Measurements from ENCODE around the gene HSPB7. TPM values are rescaled to one million over a fixed set of nuclear protein-coding genes. Genes with fewer than 3 reads are reported as not detected.
"Not testable (repeated sequence)": the region's sequence is repeated elsewhere in the genome, so short reads cannot be mapped to it uniquely, and the experiment has no call there.

The HSPB7 gene
- polyA plus RNA-seq (ENCODE audit: insufficient read length in 3 of 3), result 1 to 10 TPM; 3.6 to 7.3 (median 3.6) TPM
- long read RNA-seq, donor 1, result 0 reads
- long read RNA-seq, donor 2, result 0 reads
- long read RNA-seq, donor 3, partial matches to known transcripts, result 0 of 3 reads
- long read RNA-seq, donor 3, other reads (novel, unspliced or antisense), result 0 of 3 reads
- long read RNA-seq, donor 4, result 0 reads
- long read RNA-seq, donor 5, result 0 reads
- long read RNA-seq, donor 6, partial matches to known transcripts, result 0 of 2 reads
- long read RNA-seq, donor 6, other reads (novel, unspliced or antisense), result 0 of 2 reads
- long read RNA-seq, donor 7, partial matches to known transcripts, result 0 of 1 reads
- long read RNA-seq, donor 7, other reads (novel, unspliced or antisense), result 0 of 1 reads
- long read RNA-seq, donor 8, partial matches to known transcripts, result 0 of 1 reads
- long read RNA-seq, donor 8, other reads (novel, unspliced or antisense), result 0 of 1 reads
- long read RNA-seq, donor 9, partial matches to known transcripts, result 0 of 2 reads
- long read RNA-seq, donor 9, other reads (novel, unspliced or antisense), result 0 of 2 reads
- long read RNA-seq, donor 10, partial matches to known transcripts, result 30 of 30 reads
- long read RNA-seq, donor 10, other reads (novel, unspliced or antisense), result 0 of 30 reads
- long read RNA-seq, donor 11, partial matches to known transcripts, result 0 of 2 reads
- long read RNA-seq, donor 11, other reads (novel, unspliced or antisense), result 0 of 2 reads
- long read RNA-seq, donor 12, result 0 reads
- long read RNA-seq, donor 13, partial matches to known transcripts, result 34 of 40 reads
- long read RNA-seq, donor 13, other reads (novel, unspliced or antisense), result 6 of 40 reads
- long read RNA-seq, donor 14, partial matches to known transcripts, result 0 of 6 reads
- long read RNA-seq, donor 14, other reads (novel, unspliced or antisense), result 6 of 6 reads
- long read RNA-seq, donor 15, partial matches to known transcripts, result 0 of 2 reads
- long read RNA-seq, donor 15, other reads (novel, unspliced or antisense), result 0 of 2 reads
- long read RNA-seq, donor 16, partial matches to known transcripts, result 23 of 46 reads
- long read RNA-seq, donor 16, other reads (novel, unspliced or antisense), result 21 of 46 reads

DNA sequence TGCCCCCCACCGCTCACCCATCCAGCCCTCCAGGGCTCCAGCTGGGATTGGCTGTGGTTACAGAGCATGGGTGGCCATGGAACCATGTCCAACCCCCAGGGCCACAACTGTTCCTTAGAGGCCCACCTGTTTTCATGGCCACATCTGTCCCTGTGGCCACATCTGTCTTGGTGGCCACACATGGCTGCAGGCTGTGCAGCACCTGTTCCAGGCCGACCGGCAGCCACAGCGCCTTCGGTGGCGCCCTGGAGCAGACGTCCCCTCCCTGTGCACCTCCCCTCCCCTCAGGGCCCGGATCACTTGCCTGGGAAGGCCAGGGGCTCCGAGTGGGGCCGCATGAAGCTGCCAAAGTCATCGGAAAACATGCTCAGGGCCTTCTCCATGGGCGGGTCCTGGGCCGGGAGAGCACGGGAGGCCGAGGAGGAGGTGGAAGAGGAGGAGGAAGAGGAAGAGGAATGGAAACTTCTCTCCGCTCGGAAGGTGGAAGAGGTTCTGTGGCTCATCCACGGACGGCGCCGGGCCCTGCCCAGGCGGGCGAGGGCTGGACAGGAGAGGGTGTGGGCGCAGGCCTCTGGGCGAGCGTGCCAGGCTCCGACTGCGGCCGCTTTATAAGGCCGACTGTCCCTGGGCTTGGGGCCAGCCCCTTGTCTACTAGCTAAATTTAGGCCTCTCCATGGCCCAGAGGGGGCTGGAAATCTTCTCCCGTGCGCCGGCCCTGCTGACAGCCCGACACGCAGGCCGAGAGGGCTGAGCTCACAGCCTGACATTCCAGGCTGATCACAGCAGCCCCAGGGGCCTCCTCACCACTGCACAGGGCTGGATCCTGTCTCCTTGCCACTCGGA is at the start of gene HSPB7:
Gene HSPB7 (minus strand): TSS at position 583 of the 843 bp plus-strand sequence. CDS start 80 bp downstream, at position 503.
- DNase-seq (ENCODE audit: extremely low read depth in 1 of 11, low read depth in 9 of 11, low spot score in 4 of 11), result peak in 1 of 11 donors; percentile 54

DNA sequence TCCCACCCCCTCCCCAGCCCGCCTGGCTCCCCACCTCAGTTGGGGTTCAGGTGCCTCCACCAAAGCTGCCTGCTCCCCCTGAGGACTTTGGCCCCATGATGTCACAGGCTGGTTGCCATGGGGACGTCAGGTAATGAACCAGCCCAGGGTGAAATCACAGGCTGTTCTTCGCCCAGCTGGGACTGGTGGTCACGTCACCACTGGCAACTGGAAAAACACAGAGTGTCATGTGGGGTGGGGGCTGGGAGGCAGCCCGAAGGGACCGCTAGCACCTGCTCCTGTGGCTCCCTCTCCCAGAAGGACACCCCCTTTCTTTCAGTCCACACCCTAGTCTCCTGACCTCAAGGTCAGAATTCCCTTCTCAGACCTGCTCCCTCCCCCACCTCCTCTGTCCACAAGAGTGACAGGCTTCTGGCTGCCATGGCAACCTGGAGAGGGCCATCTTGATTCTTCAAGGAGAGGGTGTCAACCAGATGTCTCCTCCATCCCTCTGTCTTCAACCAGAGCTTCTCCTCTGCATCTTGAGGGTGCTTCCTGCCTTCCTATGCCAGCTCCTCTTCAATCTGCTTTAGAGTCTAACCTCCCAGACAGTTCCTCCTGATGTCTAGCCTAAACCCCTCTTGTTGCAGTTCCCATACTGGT is 49.4 kb upstream of the HSPB7 start:
- DNase-seq (ENCODE audit: extremely low read depth in 1 of 11, low read depth in 9 of 11, low spot score in 4 of 11), result peak in 8 of 11 donors; percentile 43 to 80 (median 58)

- no peak for DNase-seq (ENCODE audit: extremely low read depth in 1 of 11, low read depth in 9 of 11, low spot score in 4 of 11)
Observed at GRCh38 chr1:16066245-16066644, 48.4 kb upstream of the HSPB7 start.

DNA sequence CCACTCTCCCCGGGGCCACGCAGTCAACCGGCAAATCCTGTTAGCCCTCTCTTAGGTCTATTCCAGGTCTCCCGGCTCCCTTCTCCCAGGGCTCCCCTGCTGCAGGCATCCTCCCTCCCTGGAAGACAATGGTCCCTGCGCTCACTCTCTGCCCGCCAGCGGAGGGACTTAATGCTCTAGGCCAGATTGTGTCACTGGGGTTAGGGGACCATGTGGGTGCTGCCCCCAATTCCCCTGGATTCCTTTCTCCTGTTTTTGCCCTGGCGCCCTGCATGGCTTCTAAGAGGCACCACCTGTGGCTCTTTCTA is 47.4 kb upstream of the HSPB7 start:
- DNase-seq (ENCODE audit: extremely low read depth in 1 of 11, low read depth in 9 of 11, low spot score in 4 of 11), result no peak

DNA sequence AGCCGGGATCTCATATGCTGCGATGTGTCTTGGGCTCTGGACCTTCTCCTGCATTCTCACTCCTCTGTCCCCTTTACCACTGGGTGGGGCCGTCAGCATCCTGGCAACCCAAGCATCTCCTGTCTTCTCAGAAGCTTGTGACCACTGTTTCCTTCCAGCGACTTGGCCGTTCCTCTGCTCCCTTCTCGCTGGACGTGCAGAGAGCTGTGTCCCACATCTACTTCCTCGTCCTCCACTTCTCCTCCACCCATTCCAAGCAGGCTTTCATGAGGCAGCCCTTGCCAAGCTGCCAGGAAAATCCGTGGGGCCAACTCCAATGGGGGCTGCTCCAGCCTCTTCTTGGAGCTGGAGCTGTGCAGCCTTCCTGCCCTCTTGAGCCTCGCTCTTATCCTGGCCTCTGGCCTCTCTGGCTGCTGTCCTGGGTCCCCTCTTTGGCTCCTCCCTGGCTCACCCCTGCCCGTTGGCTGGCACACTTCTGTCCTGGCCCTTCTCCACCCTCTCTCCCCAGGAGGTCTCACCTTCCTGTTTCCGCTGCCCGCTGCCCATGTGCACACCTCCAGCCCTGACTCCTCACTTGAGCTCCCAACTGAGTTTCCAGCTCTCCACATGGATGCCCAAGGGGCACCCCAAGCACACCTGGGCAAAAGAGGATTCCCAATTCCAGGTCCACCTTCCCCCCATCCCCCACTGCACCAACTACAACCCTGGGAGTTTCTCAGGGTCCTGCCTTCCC is 46.9 kb upstream of the HSPB7 start:
- DNase-seq (ENCODE audit: extremely low read depth in 1 of 11, low read depth in 9 of 11, low spot score in 4 of 11), result no peak

DNA sequence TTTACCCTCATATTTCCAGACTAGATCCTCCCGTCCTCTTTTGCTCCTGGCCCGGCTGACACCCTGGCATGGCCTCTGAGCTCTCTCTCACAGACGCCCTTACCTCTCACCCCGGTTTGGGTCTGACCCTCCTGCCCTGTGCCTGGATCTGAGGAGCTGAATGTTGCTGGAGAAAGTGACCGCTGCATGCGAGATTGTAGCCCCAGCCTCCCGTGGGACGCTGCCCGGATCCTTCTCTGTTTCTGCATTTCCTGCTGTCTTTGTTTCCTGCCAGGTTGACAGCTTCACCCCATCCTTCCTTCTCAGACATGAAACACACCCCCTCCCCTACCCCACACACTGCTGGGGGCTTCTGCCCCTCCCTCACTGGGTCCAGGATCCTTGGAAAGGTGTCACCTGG is 46.1 kb upstream of the HSPB7 start:
- no peak for DNase-seq (ENCODE audit: extremely low read depth in 1 of 11, low read depth in 9 of 11, low spot score in 4 of 11)

DNA sequence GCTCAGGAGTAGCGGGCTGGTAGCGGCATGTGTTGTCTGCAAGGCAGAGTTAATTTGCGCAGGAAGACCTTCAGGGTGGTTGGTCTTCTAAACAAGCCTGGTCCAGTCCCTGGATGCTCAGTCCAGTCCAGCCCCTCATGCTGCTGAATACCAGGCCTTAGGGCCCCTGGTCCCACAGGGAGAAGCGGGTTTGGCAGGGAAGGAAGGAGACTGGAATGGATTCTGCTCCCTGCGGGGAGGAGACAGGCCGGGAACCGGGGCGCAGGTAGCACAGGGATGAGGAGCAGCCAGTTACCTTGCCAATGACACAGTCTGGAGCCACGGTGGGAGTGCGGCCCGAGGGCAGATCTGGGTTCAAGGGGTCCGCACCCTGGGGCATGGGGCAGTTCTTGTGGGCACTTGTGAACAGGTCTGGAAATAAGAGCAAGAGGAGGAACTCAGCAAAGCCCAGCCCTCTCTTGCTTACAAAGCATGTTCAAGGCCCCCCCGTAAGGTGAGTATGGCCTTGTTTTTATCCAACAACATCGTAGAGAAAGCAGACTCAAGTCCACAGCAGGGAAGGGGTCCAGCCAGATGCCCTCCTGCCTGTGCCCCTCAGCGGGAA is 45.5 kb upstream of the HSPB7 start:
- no peak for DNase-seq (ENCODE audit: extremely low read depth in 1 of 11, low read depth in 9 of 11, low spot score in 4 of 11)

GRCh38 chr1:16062687-16063075 is 44.8 kb upstream of the HSPB7 start:
- not testable (repeated sequence) for DNase-seq (ENCODE audit: extremely low read depth in 1 of 11, low read depth in 9 of 11, low spot score in 4 of 11)

DNA sequence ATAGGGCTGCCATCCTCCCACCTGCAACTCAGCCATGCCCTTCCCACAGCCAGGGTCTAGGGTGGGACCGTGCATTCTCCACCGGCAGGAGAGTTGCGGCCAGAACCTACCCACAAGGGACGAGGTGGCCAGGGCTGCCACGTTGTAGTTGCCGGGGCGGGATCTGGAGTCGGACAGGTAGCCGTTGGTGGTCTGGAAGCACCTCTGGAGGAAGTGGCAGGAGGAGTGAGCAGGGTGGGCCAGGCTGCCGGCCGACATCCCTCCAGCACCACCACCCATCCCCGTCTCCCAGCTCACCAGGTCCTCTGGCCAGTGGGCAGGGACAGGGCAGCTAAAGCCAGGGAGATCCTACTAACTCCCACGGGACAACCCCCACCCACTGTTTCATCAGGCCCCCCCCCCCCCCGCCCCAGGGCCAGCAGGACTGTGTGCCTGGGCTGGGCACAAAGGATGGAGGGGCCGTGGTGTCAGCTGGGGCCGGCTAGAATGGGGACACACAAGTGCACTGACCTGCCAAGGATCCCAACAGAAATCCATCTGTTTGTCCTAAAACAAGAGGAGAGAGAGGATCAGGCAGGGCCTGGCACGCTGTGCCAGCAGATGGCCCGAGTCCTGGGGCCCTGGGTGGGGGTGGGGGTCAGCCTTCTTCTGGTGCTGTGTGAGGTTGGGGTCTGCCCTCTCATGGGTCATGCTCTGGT is 44.3 kb upstream of the HSPB7 start:
- not testable (repeated sequence) for DNase-seq (ENCODE audit: extremely low read depth in 1 of 11, low read depth in 9 of 11, low spot score in 4 of 11)

DNA sequence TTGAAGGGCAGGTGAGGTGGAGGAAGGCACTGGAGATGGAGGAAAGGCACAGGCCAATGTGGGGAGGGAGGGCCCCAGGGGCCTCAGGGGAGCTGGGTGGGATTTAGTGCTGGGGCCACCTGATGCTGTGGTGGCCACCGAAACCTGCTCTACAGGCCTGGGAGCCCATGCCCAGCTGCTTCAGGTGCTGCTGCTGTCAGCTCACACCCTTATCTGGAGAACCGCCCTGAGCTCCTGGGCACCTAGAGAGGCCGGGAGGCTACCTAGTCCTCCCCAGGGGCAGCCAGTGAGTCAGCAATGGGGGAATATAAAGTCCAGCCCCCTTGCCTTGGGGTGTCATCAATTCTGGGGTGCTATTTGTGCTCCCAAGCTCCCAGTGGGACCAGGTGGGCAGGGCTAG is 43.4 kb upstream of the HSPB7 start:
- DNase-seq (ENCODE audit: extremely low read depth in 1 of 11, low read depth in 9 of 11, low spot score in 4 of 11), result no peak

- not testable (repeated sequence) for DNase-seq (ENCODE audit: extremely low read depth in 1 of 11, low read depth in 9 of 11, low spot score in 4 of 11)
Observed at GRCh38 chr1:16058394-16059120, 40.7 kb upstream of the HSPB7 start.

- DNase-seq (ENCODE audit: extremely low read depth in 1 of 11, low read depth in 9 of 11, low spot score in 4 of 11), result not testable (repeated sequence)
Observed at GRCh38 chr1:16057314-16057915, 39.6 kb upstream of the HSPB7 start.

GRCh38 chr1:16056521-16056912 is 38.7 kb upstream of the HSPB7 start:
- DNase-seq (ENCODE audit: extremely low read depth in 1 of 11, low read depth in 9 of 11, low spot score in 4 of 11), result not testable (repeated sequence)

DNA sequence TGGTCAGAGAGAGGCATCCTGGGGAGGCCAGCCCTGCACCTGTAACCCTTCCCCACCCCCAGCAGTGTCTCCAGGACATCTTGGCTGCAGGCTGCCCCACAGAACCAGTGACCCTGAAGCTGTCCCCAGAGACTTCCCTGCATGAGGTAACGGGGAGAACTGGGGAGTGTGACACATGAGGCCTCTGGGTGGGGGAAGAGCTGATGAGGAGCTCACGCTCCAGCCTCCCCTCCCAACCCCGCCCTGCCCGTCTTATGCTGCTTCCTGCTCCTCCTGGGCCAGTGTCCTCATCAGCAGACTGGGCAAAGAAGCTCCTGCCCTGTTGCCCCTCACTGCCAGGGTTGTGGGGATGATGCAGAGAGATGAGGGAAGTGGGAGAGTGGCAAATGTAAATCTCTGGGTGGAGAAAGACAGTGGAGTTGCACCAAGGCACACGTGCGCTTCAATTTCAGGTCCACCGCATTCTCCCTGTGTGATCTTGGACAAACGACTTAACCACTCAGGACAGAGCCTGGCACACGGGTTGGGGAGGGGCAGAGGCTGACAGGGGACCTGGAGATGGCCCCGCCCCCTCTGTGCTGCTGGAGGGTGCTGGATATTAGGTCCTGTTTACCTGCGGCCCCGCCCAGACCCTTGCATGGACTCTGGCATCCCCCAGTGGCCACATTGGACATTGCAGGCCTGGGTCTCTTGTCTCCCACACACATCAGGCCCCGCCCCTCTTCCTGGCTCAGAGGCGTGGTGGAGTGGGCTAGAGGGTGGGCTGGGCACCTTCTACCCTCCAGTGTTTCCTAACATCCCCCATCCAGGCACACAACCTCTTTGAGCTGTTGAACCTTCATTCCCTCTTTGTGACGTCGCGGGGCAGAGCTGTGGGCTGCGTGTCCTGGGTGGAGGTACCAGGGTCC is 38.0 kb upstream of the HSPB7 start:
- peak in 9 of 11 donors; percentile 62 to 90 (median 80) for DNase-seq (ENCODE audit: extremely low read depth in 1 of 11, low read depth in 9 of 11, low spot score in 4 of 11)
